H9 (cell line): ENCODE data around the gene ADIRF. TPM values are rescaled to one million over a fixed set of nuclear protein-coding genes. Genes with fewer than 3 reads are reported as not detected.

Source experiments
- DNase-seq: peaks from one replicate; pipeline ENCODE4 v3.0.0-alpha.2; 2017
- H2AFZ ChIP-seq: one replicate; pipeline ENCODE4 v1.6.1; 2013; ENCODE audit warnings: mild to moderate bottlenecking, low read length, control low read depth, moderate library complexity
- H2AK5ac ChIP-seq: 2 replicates; pipeline ENCODE4 v1.6.1; 2013; ENCODE audit warnings: low read length, control low read depth, mixed read lengths; ENCODE audit not compliant: insufficient read length
- H2BK120ac ChIP-seq: one replicate; pipeline ENCODE4 v1.6.1; 2013; ENCODE audit warnings: low read depth, mild to moderate bottlenecking, low read length, control low read depth, inconsistent platforms; ENCODE audit not compliant: poor library complexity, severe bottlenecking
- H2BK12ac ChIP-seq: 2 replicates; pipeline ENCODE4 v1.6.1; 2013; ENCODE audit warnings: low read length, control low read depth, mixed read lengths, low read depth; ENCODE audit not compliant: insufficient read length
- H2BK15ac ChIP-seq: 2 replicates; pipeline ENCODE4 v1.6.1; 2013; ENCODE audit warnings: low read depth, low read length, control low read depth
- H2BK20ac ChIP-seq: one replicate; pipeline ENCODE4 v1.6.1; 2013; ENCODE audit warnings: low read depth, mild to moderate bottlenecking, low read length, control low read depth, inconsistent platforms; ENCODE audit not compliant: poor library complexity, severe bottlenecking
- H2BK5ac ChIP-seq: 2 replicates; pipeline ENCODE4 v1.6.1; 2013; ENCODE audit warnings: low read length, control low read depth, mixed read lengths; ENCODE audit not compliant: insufficient read length
- H3K14ac ChIP-seq: 2 replicates; pipeline ENCODE4 v1.6.1; 2013; ENCODE audit warnings: low read length, control low read depth; ENCODE audit not compliant: insufficient read depth
- H3K18ac ChIP-seq: 2 replicates; pipeline ENCODE4 v1.6.1; 2013; ENCODE audit warnings: low read depth, mild to moderate bottlenecking, mixed read lengths, low read length, control low read depth; ENCODE audit not compliant: insufficient read length
- H3K23ac ChIP-seq: 2 replicates; pipeline ENCODE4 v1.6.1; 2013; ENCODE audit warnings: low read length, control low read depth, mixed read lengths, low read depth; ENCODE audit not compliant: insufficient read length
- H3K23me2 ChIP-seq: 2 replicates; pipeline ENCODE4 v1.6.1; 2013; ENCODE audit warnings: low read depth, mild to moderate bottlenecking, mixed read lengths, low read length, control low read depth; ENCODE audit not compliant: insufficient read length, poor library complexity, severe bottlenecking
- H3K27ac ChIP-seq: 2 replicates; pipeline ENCODE4 v1.5.1; 2013; ENCODE audit warnings: low read length, control low read depth, mixed read lengths, low read depth; ENCODE audit not compliant: insufficient read length
- H3K27me3 ChIP-seq: 2 replicates; pipeline ENCODE4 v1.6.1; 2013; ENCODE audit warnings: low read length, control low read depth, inconsistent platforms; ENCODE audit not compliant: insufficient read depth
- H3K4ac ChIP-seq: 2 replicates; pipeline ENCODE4 v1.6.1; 2013; ENCODE audit warnings: low read depth, mild to moderate bottlenecking, control low read depth, inconsistent platforms, low read length, moderate library complexity
- H3K4me1 ChIP-seq: 2 replicates; pipeline ENCODE4 v1.6.1; 2013; ENCODE audit warnings: low read length, control low read depth, inconsistent platforms; ENCODE audit not compliant: insufficient read depth
- H3K4me2 ChIP-seq: 2 replicates; pipeline ENCODE4 v1.6.1; 2013; ENCODE audit warnings: low read length, control low read depth, mixed read lengths; ENCODE audit not compliant: insufficient read length, insufficient read depth
- H3K56ac ChIP-seq: 2 replicates; pipeline ENCODE4 v1.6.1; 2013; ENCODE audit warnings: low read depth, mild to moderate bottlenecking, mixed read lengths, low read length, control low read depth; ENCODE audit not compliant: insufficient read length
- H3K79me1 ChIP-seq: 2 replicates; pipeline ENCODE4 v1.6.1; 2013; ENCODE audit warnings: low read depth, mild to moderate bottlenecking, moderate library complexity, low read length, control low read depth, inconsistent platforms; ENCODE audit not compliant: insufficient read depth, poor library complexity, severe bottlenecking
- H3K79me2 ChIP-seq: 2 replicates; pipeline ENCODE4 v1.6.1; 2013; ENCODE audit warnings: low read length, control low read depth, inconsistent platforms; ENCODE audit not compliant: insufficient read depth
- H3K9ac ChIP-seq: 2 replicates; pipeline ENCODE4 v1.6.1; 2013; ENCODE audit warnings: low read length, control low read depth, mixed read lengths; ENCODE audit not compliant: insufficient read length; ENCODE audit errors: extremely low read depth
- H3K9me3 ChIP-seq: one replicate; pipeline ENCODE4 v1.6.1; 2013; ENCODE audit warnings: low read depth, low read length, inconsistent platforms; ENCODE audit not compliant: control insufficient read depth
- H3T11ph ChIP-seq: one replicate; pipeline ENCODE4 v1.6.1; 2013; ENCODE audit warnings: mild to moderate bottlenecking, low read length, control low read depth, inconsistent platforms
- H4K20me1 ChIP-seq: one replicate; pipeline ENCODE4 v1.6.1; 2013; ENCODE audit not compliant: control insufficient read depth, insufficient read length, insufficient read depth
- H4K5ac ChIP-seq: 2 replicates; pipeline ENCODE4 v1.6.1; 2013; ENCODE audit warnings: low read depth, mild to moderate bottlenecking, mixed read lengths, low read length, control low read depth; ENCODE audit not compliant: insufficient read length
- H4K8ac ChIP-seq: replicated peaks from 2 replicates; pipeline ENCODE4 v1.6.1; 2013; ENCODE audit warnings: low read length, control low read depth, mixed read lengths, low read depth; ENCODE audit not compliant: insufficient read length
- H4K91ac ChIP-seq: 2 replicates; pipeline ENCODE4 v1.6.1; 2013; ENCODE audit warnings: low read depth, mild to moderate bottlenecking, moderate library complexity, mixed read lengths, low read length, control low read depth; ENCODE audit not compliant: insufficient read length
- H3K27ac Mint-ChIP-seq, 3 experiments: 2 replicates in 2 of 3; 3 replicates in 1 of 3; pipeline ENCODE4 v1.8.0; 2020 to 2021; ENCODE audit warnings: mixed read lengths in 3 of 3, mild to moderate bottlenecking in 1 of 3, moderate library complexity in 1 of 3
- H3K27me3 Mint-ChIP-seq: 2 replicates; pipeline ENCODE4 v1.8.0; 2021; ENCODE audit warnings: low read depth, mild to moderate bottlenecking, moderate library complexity, mixed read lengths
- H3K36me3 Mint-ChIP-seq, 3 experiments: 2 replicates in 2 of 3; 3 replicates in 1 of 3; pipeline ENCODE4 v1.8.0; 2020 to 2021; ENCODE audit warnings: low read depth in 3 of 3, mixed read lengths in 3 of 3; ENCODE audit not compliant: insufficient read depth in 1 of 3
- H3K4me1 Mint-ChIP-seq, 2 experiments: 2 replicates each; pipeline ENCODE4 v1.8.0; 2020; ENCODE audit warnings: mixed read lengths in 2 of 2
- H3K4me3 Mint-ChIP-seq, 2 experiments: 2 replicates in 1 of 2; 3 replicates in 1 of 2; pipeline ENCODE4 v1.8.0; 2020 to 2021; ENCODE audit warnings: mild to moderate bottlenecking in 2 of 2, mixed read lengths in 2 of 2, moderate library complexity in 1 of 2
- H3K9me3 Mint-ChIP-seq, 2 experiments: 2 replicates in 1 of 2; 3 replicates in 1 of 2; pipeline ENCODE4 v1.8.0; 2020; ENCODE audit warnings: mild to moderate bottlenecking in 2 of 2, mixed read lengths in 2 of 2, moderate library complexity in 1 of 2
- WGBS: extraction: QIAGEN DNeasy Blood & Tissue Kit; methylation state at CpG from one replicate; pipeline ENCODE4 v1.1.7; 2013; ENCODE audit warnings: missing lambda C conversion rate, low lambda C conversion rate, mixed read lengths; ENCODE audit not compliant: insufficient read length; ENCODE audit errors: extremely low coverage; 5-methylcytosine and 5-hydroxymethylcytosine counted together
- total RNA-seq: library from RNA; stranded (reverse); gene quantifications from 2 replicates; pipeline ENCODE4 v1.2.1, GENCODE V29; 2021
- TF ChIP-seq, protein P1 (sequence below): fragments of 200-600 bp; sonication (generic); conservative IDR thresholded peaks from 3 replicates; pipeline ENCODE4 v1.8.0; 2021; ENCODE audit warnings: antibody characterized with exemption, mild to moderate bottlenecking

Gene ADIRF
- total RNA-seq, 1 experiment from 2014 or later: not detected

DNA sequence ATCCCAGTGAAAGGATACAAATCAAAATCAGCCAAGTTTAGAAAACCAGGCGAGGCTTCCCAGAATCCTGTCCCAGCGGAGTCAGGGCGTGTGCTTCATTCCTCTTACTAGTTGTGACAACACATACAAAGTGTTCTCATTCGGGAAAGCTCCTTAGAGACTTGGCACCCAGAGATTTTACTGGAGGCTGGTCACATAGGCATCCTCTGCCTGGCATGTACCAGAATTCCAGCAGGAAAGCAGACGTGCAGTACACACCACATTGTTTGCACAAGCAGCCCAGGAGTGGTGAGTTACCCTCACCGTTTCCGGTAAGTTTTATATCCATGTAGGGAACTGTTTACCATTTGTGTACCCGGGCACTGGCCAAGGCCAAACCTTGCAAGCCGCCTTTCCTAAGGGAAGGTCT lies 45.7 kb upstream of the ADIRF start:
- H3K27me3 Mint-ChIP-seq: no peaks in the 10 kb centered on the region
- H2AK5ac ChIP-seq: no peak overlapping the region
- no peaks in the 10 kb centered on the region for H3K79me1 ChIP-seq
- H2BK120ac ChIP-seq: no peak overlapping the region
- H4K5ac ChIP-seq: no peak overlapping the region
- TF ChIP-seq, protein P1, sequence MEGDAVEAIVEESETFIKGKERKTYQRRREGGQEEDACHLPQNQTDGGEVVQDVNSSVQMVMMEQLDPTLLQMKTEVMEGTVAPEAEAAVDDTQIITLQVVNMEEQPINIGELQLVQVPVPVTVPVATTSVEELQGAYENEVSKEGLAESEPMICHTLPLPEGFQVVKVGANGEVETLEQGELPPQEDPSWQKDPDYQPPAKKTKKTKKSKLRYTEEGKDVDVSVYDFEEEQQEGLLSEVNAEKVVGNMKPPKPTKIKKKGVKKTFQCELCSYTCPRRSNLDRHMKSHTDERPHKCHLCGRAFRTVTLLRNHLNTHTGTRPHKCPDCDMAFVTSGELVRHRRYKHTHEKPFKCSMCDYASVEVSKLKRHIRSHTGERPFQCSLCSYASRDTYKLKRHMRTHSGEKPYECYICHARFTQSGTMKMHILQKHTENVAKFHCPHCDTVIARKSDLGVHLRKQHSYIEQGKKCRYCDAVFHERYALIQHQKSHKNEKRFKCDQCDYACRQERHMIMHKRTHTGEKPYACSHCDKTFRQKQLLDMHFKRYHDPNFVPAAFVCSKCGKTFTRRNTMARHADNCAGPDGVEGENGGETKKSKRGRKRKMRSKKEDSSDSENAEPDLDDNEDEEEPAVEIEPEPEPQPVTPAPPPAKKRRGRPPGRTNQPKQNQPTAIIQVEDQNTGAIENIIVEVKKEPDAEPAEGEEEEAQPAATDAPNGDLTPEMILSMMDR: no peak
- peaks cover 0 to 4% of the 10 kb centered on the region in 2 experiments; a peak in 2 of 4 replicates for H3K4me1 Mint-ChIP-seq
- H2AFZ ChIP-seq: no peak overlapping the region
- H3K79me2 ChIP-seq: no peaks in the 10 kb centered on the region
- H3K27ac ChIP-seq: no peak overlapping the region
- DNase-seq: no peak
- H3K9ac ChIP-seq: no peak overlapping the region
- no peak overlapping the region for H3T11ph ChIP-seq
- no peak overlapping the region for H3K27ac Mint-ChIP-seq
- no peak overlapping the region for H2BK12ac ChIP-seq
- no peaks in the 10 kb centered on the region for H4K20me1 ChIP-seq
- H3K9me3 ChIP-seq: no peaks in the 10 kb centered on the region
- WGBS: no CpG with 5 or more reads among the region's 9 CpGs
- no peak overlapping the region for H2BK20ac ChIP-seq
- no peak overlapping the region for H3K23ac ChIP-seq
- H4K91ac ChIP-seq: no peak overlapping the region
- peaks cover 25 to 79% (median 53%) of the 10 kb centered on the region in 3 experiments for H3K36me3 Mint-ChIP-seq
- no peak overlapping the region for H2BK15ac ChIP-seq
- H3K23me2 ChIP-seq: no peaks in the 10 kb centered on the region
- no peaks in the 10 kb centered on the region for H3K4me1 ChIP-seq
- no peak overlapping the region for H3K18ac ChIP-seq
- no peak overlapping the region for H3K14ac ChIP-seq
- H3K27me3 ChIP-seq: no peaks in the 10 kb centered on the region
- no peak overlapping the region for H3K4ac ChIP-seq
- H2BK5ac ChIP-seq: no peak overlapping the region
- H4K8ac ChIP-seq: no peak overlapping the region
- H3K4me2 ChIP-seq: no peak overlapping the region
- H3K9me3 Mint-ChIP-seq: no peaks in the 10 kb centered on the region
- H3K56ac ChIP-seq: no peak overlapping the region
- no peak overlapping the region for H3K4me3 Mint-ChIP-seq
